PFSK-1 (cell line): ENCODE measurements around the gene C3orf18.

Experiments used
- FOXP2 ChIP-seq: optimal IDR thresholded peaks from 2 replicates; pipeline ENCODE3; 2011; ENCODE audit warnings: borderline replicate concordance, control low read depth, inconsistent platforms; ENCODE audit not compliant: insufficient read depth; ENCODE audit errors: extremely low read length, extremely low read depth
- POLR2AphosphoS5 ChIP-seq: IDR thresholded peaks from 2 replicates; pipeline ENCODE4 v1.6.1; 2012; ENCODE audit warnings: low read depth, mild to moderate bottlenecking, control low read depth, low read length, moderate library complexity
- REST ChIP-seq, 2 experiments: IDR thresholded peaks; 2 replicates each; pipeline versions ENCODE4 v1.6.1 to v1.8.0; 2011 to 2012; ENCODE audit warnings: low read depth in 2 of 2, low read length in 2 of 2, control low read depth in 1 of 2, inconsistent platforms in 1 of 2, mild to moderate bottlenecking in 1 of 2, moderate library complexity in 1 of 2; ENCODE audit not compliant: insufficient read depth in 1 of 2
- SIN3A ChIP-seq: IDR thresholded peaks from 2 replicates; pipeline ENCODE4 v1.6.1; 2012; ENCODE audit warnings: mild to moderate bottlenecking, low read length, moderate library complexity, borderline replicate concordance; ENCODE audit not compliant: insufficient read depth
- TAF1 ChIP-seq: IDR thresholded peaks from 2 replicates; pipeline ENCODE4 v1.6.1; 2012; ENCODE audit warnings: low read length, control low read depth, borderline replicate concordance; ENCODE audit not compliant: insufficient read depth

Gene C3orf18

GRCh38 chr3:50551054-50551659 is 16.4 kb downstream of the C3orf18 start:
- no peak for TF ChIP-seq REST (IDR thresholded peaks at IDR 0.05; ENCODE audit: insufficient read depth in 1 of 2, low read depth in 2 of 2, low read length in 2 of 2)
- no peak for TF ChIP-seq SIN3A
- no peak for TF ChIP-seq POLR2AphosphoS5
- no peak for TF ChIP-seq FOXP2

- no peak for TF ChIP-seq REST (IDR thresholded peaks at IDR 0.05; ENCODE audit: insufficient read depth in 1 of 2, low read depth in 2 of 2, low read length in 2 of 2)
- TF ChIP-seq POLR2AphosphoS5: no peak
- no peak for TF ChIP-seq SIN3A
- no peak for TF ChIP-seq TAF1
- TF ChIP-seq FOXP2: no peak
Measured at GRCh38 chr3:50550079-50550736, 17.3 kb downstream of the C3orf18 start.

- TF ChIP-seq FOXP2: no peak
- TF ChIP-seq TAF1: no peak
- no peak for TF ChIP-seq REST (IDR thresholded peaks at IDR 0.05; ENCODE audit: insufficient read depth in 1 of 2, low read depth in 2 of 2, low read length in 2 of 2)
- TF ChIP-seq POLR2AphosphoS5: no peak
Measured at GRCh38 chr3:50549226-50549625, 18.3 kb downstream of the C3orf18 start.

- TF ChIP-seq POLR2AphosphoS5: no peak
- no peak for TF ChIP-seq REST (IDR thresholded peaks at IDR 0.05; ENCODE audit: insufficient read depth in 1 of 2, low read depth in 2 of 2, low read length in 2 of 2)
- TF ChIP-seq SIN3A: no peak
- TF ChIP-seq FOXP2: no peak
- no peak for TF ChIP-seq TAF1
Measured at GRCh38 chr3:50545781-50546180, 21.8 kb downstream of the C3orf18 start.
